IMR-90 (cell line): ENCODE measurements around the gene PUM2.

Experiments
- BHLHE40 ChIP-seq: fragments of 150-350 bp; IDR thresholded peaks from 2 replicates; pipeline ENCODE4 v1.6.1; 2016; ENCODE audit warnings: mild to moderate bottlenecking, low read depth, low read length
- CEBPB ChIP-seq: IDR thresholded peaks from 2 replicates; pipeline ENCODE4 v1.6.1; 2012; ENCODE audit warnings: low read depth, low read length, improper control_type of control experiment
- CTCF ChIP-seq: conservative IDR thresholded peaks from 2 replicates; pipeline ENCODE4 v1.5.1; 2012; ENCODE audit warnings: mild to moderate bottlenecking, low read depth, low read length, improper control_type of control experiment
- ELK1 ChIP-seq: fragments of 150-350 bp; IDR thresholded peaks from 2 replicates; pipeline ENCODE4 v1.6.1; 2016; ENCODE audit warnings: low read depth, mild to moderate bottlenecking, low read length, moderate library complexity, borderline replicate concordance
- FOS ChIP-seq: fragments of 150-350 bp; IDR thresholded peaks from 2 replicates; pipeline ENCODE4 v1.6.1; 2016; ENCODE audit warnings: low read depth, low read length
- POLR2A ChIP-seq: IDR thresholded peaks from 2 replicates; pipeline ENCODE4 v1.6.1; 2012; ENCODE audit warnings: mild to moderate bottlenecking, low read depth, low read length
- RAD21 ChIP-seq: IDR thresholded peaks from 2 replicates; pipeline ENCODE4 v1.6.1; 2012; ENCODE audit warnings: low read length, improper control_type of control experiment
- RCOR1 ChIP-seq: IDR thresholded peaks from 2 replicates; pipeline ENCODE4 v1.6.1; 2012; ENCODE audit warnings: mild to moderate bottlenecking, low read length, improper control_type of control experiment; ENCODE audit not compliant: insufficient replicate concordance
- RFX5 ChIP-seq: IDR thresholded peaks from 2 replicates; pipeline ENCODE4 v1.8.0; 2012; ENCODE audit warnings: low read depth, mild to moderate bottlenecking, low read length, moderate library complexity
- SMC3 ChIP-seq: fragments of 150-350 bp; IDR thresholded peaks from 2 replicates; pipeline ENCODE4 v1.6.1; 2016; ENCODE audit warnings: low read depth, mild to moderate bottlenecking, antibody characterized with exemption, low read length, moderate library complexity
- USF2 ChIP-seq: fragments of 150-350 bp; IDR thresholded peaks from 2 replicates; pipeline ENCODE4 v1.6.1; 2017; ENCODE audit warnings: mild to moderate bottlenecking, antibody characterized with exemption, low read length, low read depth

GRCh38 chr2:20366672-20367116 lies 16.1 kb upstream of the PUM2 start:
- TF ChIP-seq ELK1 = no peak
- TF ChIP-seq BHLHE40 = no peak
- no peak for TF ChIP-seq USF2
- no peak for TF ChIP-seq CTCF
- TF ChIP-seq RAD21 = no peak
- no peak for TF ChIP-seq RCOR1
- TF ChIP-seq POLR2A = no peak
- no peak for TF ChIP-seq RFX5
- TF ChIP-seq SMC3 = no peak
- TF ChIP-seq FOS = no peak
- no peak for TF ChIP-seq CEBPB
